ENCODE measurements around the gene KCNMA1.

DNA sequence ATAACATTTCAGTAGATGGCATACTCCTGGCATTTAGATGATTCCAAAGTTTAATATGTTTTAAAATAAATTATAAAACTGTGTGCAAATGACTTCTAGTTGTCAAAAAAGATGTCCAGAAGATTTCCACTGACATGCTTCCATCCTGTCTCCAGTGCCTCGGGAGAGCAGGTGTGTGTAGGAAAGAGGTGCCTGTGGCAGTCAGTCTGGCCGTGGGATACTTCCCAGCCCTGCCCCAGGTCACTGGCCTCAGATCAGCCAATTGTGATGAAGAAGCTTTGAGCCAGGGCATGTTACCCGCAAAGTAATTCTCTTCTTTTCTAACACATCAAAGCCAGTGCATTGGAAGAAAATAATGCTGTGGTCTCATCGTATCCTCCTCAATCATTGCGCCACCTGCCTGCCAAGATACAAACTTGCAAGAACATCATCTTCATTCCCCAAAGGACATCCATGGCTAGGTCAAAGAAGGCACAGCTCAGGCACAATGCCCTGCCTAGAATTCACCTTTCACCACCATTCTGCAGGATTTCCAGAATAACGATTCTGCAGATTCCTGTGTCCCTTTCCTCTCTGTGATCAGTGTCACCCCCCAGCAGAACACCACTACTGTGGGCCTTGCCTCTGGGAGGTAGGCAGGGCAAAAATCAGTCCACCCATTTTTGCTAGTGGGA lies 6.3 kb upstream of the KCNMA1 start:
- TF ChIP-seq POLR2A (IDR thresholded peaks at IDR 0.05; ENCODE audit: extremely low read depth, insufficient read length), result no peak
- TF ChIP-seq, protein P1, sequence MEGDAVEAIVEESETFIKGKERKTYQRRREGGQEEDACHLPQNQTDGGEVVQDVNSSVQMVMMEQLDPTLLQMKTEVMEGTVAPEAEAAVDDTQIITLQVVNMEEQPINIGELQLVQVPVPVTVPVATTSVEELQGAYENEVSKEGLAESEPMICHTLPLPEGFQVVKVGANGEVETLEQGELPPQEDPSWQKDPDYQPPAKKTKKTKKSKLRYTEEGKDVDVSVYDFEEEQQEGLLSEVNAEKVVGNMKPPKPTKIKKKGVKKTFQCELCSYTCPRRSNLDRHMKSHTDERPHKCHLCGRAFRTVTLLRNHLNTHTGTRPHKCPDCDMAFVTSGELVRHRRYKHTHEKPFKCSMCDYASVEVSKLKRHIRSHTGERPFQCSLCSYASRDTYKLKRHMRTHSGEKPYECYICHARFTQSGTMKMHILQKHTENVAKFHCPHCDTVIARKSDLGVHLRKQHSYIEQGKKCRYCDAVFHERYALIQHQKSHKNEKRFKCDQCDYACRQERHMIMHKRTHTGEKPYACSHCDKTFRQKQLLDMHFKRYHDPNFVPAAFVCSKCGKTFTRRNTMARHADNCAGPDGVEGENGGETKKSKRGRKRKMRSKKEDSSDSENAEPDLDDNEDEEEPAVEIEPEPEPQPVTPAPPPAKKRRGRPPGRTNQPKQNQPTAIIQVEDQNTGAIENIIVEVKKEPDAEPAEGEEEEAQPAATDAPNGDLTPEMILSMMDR (IDR thresholded peaks at IDR 0.05; ENCODE audit: low read depth, low read length), result peak; percentile 69
- TF ChIP-seq, protein P2, sequence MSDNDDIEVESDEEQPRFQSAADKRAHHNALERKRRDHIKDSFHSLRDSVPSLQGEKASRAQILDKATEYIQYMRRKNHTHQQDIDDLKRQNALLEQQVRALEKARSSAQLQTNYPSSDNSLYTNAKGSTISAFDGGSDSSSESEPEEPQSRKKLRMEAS (IDR thresholded peaks at IDR 0.05; ENCODE audit: low read depth, low read length), result no peak

Data from NB4 (cell line).